Progenitor cell of endocrine pancreas (in vitro differentiated cells): Measurements from ENCODE around the gene EDN1. TPM values are rescaled to one million over a fixed set of nuclear protein-coding genes. Genes with fewer than 3 reads are reported as not detected.

Source experiments
- DNase-seq: peaks from one replicate; pipeline ENCODE4 v3.0.0; 2021; ENCODE audit warnings: low spot score; ENCODE audit not compliant: unreplicated experiment
- H3K27ac Mint-ChIP-seq: 2 replicates; pipeline ENCODE4 v1.8.0; 2021; ENCODE audit warnings: mild to moderate bottlenecking, moderate library complexity, mixed read lengths
- H3K27me3 Mint-ChIP-seq: 2 replicates; pipeline ENCODE4 v1.8.0; 2021; ENCODE audit warnings: mixed read lengths
- H3K36me3 Mint-ChIP-seq: 2 replicates; pipeline ENCODE4 v1.8.0; 2022; ENCODE audit warnings: mixed read lengths; ENCODE audit not compliant: insufficient read depth
- H3K4me1 Mint-ChIP-seq: 2 replicates; pipeline ENCODE4 v1.8.0; 2021; ENCODE audit warnings: low read depth, mixed read lengths
- H3K4me3 Mint-ChIP-seq: 2 replicates; pipeline ENCODE4 v1.8.0; 2021; ENCODE audit warnings: low read depth, mild to moderate bottlenecking, moderate library complexity, mixed read lengths
- H3K9me3 Mint-ChIP-seq: 2 replicates; pipeline ENCODE4 v1.8.0; 2021; ENCODE audit warnings: low read depth, mixed read lengths
- CTCF ChIP-seq: fragments of 200-600 bp; sonication (generic); IDR thresholded peaks from one replicate; pipeline ENCODE4 v1.5.0; 2021; ENCODE audit warnings: antibody characterized with exemption, mild to moderate bottlenecking; ENCODE audit not compliant: unreplicated experiment
- long read RNA-seq: library from polyadenylated mRNA; unstranded; transcript quantifications from one replicate; pipeline ENCODE4 v2.0.0, GENCODE V29; 2020
- total RNA-seq: library from RNA; stranded (reverse); gene quantifications from 2 replicates; pipeline ENCODE4 v1.2.1, GENCODE V29; 2021

The EDN1 gene
- 2.0 and 2.6 TPM in 2 replicates for total RNA-seq
- long read RNA-seq, transcript EDN1-201 (5 exons, 2,033 nt): major isoform, 7 of 7 reads
- long read RNA-seq, partial matches to known transcripts: 0 of 7 reads
- long read RNA-seq, other reads (novel, unspliced or antisense): 0 of 7 reads

- H3K9me3 Mint-ChIP-seq: no peaks in the 10 kb centered on the region
- H3K4me3 Mint-ChIP-seq: peak within 1 kb of the TSS; percentile 74
- H3K27ac Mint-ChIP-seq: peak within 1 kb of the TSS; percentile 90
- H3K36me3 Mint-ChIP-seq: peaks cover 2% of the 10 kb centered on the region
- H3K27me3 Mint-ChIP-seq: peaks cover 19% of the 10 kb centered on the region
- TF ChIP-seq CTCF: peak; percentile 60
- DNase-seq: peak; percentile 67
- peaks cover 36% of the 10 kb centered on the region for H3K4me1 Mint-ChIP-seq
Observed at GRCh38 chr6:12289933-12290820, at the start of gene EDN1. Gene EDN1, plus strand, starts transcription at chr6:12290361. Its CDS starts 269 bp downstream, at chr6:12290630.

- H3K27ac Mint-ChIP-seq: no peak overlapping the region
- no peaks in the 10 kb centered on the region for H3K36me3 Mint-ChIP-seq
- no peaks in the 10 kb centered on the region for H3K4me1 Mint-ChIP-seq
- TF ChIP-seq CTCF: no peak
- no peaks in the 10 kb centered on the region for H3K9me3 Mint-ChIP-seq
- no peak for DNase-seq
- H3K4me3 Mint-ChIP-seq: no peak overlapping the region
- no peaks in the 10 kb centered on the region for H3K27me3 Mint-ChIP-seq
Observed at GRCh38 chr6:12241493-12242175, 48.5 kb upstream of the EDN1 start.

- Mint-ChIP-seq H3K9me3 (no peaks in the 10 kb centered on the region), H3K27me3 (no peaks in the 10 kb centered on the region), H3K4me3 (no peak overlapping the region), H3K36me3 (no peaks in the 10 kb centered on the region), H3K4me1 (no peaks in the 10 kb centered on the region), H3K27ac (no peak overlapping the region)
- no peak for DNase-seq
- no peak for TF ChIP-seq CTCF
Observed at GRCh38 chr6:12243169-12243568, 47.0 kb upstream of the EDN1 start.

GRCh38 chr6:12245360-12245759, 44.8 kb upstream of the EDN1 start:
- TF ChIP-seq CTCF: no peak
- no peaks in the 10 kb centered on the region for H3K36me3 Mint-ChIP-seq
- peaks cover 21% of the 10 kb centered on the region for H3K4me1 Mint-ChIP-seq
- H3K27ac Mint-ChIP-seq: no peak overlapping the region
- no peaks in the 10 kb centered on the region for H3K9me3 Mint-ChIP-seq
- H3K4me3 Mint-ChIP-seq: no peak overlapping the region
- H3K27me3 Mint-ChIP-seq: no peaks in the 10 kb centered on the region
- no peak for DNase-seq
